ENCODE results near the gene RAB7A.
"Not testable (repeated sequence)": the region's sequence is repeated elsewhere in the genome, so short reads cannot be mapped to it uniquely, and the experiment has no call there.

RAB7A gene

DNA sequence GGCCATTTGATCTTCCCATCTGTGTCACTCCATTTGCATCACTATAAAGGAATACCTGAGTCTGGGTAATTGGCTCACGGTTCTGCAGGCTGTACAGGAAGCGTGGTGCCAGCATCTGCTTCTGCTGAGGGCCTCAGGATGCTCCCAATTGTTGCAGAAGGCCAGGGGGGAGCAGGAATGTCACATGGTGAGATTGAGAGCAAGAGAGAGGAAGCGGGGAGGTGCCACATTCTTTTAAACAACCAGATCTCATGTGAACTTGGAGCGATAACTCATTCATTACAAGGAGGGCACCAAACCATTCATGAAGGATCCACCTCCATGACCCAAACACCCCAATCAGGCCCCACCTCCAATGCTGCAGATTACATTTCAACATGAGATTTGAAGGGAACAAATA lies 13.1 kb upstream of the RAB7A start:
- DNase-seq: no peak

- DNase-seq: no peak
These were observed 11.0 kb upstream of the RAB7A start for GRCh38 chr3:128714887-128715491.

DNA sequence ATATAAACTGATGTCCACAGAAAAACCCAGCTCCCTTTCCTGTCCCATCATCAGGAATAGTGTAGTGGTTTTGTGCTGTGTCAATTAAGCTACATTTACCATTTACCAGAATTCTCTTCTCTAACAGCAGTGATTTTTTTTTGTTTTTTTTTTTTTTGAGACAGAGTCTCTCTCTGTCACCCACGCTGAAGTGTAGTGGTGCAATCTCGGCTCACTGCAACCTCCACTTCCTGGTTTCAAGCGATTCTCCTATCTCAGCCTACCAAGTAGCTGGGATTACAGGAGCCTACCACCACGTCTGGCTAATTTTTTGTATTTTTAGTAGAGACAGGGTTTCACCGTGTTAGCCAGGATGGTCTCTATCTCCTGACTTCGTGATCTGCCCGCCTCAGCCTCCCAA lies 7.1 kb upstream of the RAB7A start:
- not testable (repeated sequence) for DNase-seq

DNA sequence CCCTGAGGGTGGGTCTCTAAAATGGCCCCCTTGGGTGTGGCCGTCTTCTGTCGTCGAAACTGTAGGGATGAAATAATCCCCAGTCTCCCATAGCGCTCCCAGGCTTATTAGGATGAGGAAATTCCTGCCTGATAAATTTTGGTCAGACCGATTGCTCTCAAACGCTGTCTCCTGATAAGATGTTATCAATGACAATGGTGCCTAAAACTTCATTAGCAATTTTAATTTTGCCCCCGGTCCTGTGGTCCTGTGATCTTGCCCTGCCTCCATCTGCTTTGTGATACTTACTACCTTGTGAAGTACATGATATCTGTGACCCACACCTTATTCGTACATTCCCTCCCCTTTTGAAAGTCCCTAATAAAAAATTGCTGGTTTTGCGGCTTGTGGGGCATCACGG lies 5.1 kb upstream of the RAB7A start:
- DNase-seq: no peak

DNA sequence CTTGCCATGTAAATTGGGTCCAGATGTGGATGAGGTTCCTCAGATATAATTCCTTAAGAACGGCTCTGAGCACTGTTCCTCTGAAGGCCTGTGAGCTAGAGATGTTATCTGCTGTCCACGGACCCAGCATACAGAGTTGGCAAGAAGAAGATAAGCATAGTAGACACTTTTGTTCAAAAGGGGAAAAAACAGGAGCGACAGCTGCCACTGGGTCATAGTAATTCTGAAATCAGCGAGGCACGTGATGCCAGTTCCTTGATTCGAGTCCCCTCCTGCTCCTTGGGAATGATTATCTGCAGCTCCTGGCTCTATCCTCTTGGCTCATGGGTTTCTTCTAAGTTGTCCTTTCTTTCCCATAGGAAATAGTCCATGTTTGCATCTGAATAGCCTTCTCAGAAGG lies 2.5 kb upstream of the RAB7A start:
- no peak for DNase-seq

GRCh38 chr3:128725547-128726022 lies 398 bp upstream of the RAB7A start:
- no peak for DNase-seq

DNA sequence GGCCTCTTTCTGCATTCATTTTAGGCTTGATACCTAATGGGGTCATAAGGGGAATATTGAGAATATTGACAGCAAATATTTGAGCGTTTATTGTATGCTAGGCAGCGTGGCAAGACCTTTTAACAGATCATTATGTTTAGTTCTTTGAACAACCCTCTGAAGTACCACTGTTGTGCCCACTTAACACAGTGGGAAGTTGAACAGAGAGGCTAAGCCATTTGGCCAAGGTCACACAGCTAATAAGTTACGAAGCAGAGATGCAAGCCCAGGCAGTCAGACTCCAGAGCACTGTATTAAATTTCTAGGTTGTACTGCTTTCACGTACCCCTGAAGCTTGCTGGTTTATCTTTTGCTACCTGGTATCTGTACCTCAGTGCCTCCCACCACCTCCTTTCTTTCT lies 1.1 kb downstream of the RAB7A start:
- no peak for DNase-seq

DNA sequence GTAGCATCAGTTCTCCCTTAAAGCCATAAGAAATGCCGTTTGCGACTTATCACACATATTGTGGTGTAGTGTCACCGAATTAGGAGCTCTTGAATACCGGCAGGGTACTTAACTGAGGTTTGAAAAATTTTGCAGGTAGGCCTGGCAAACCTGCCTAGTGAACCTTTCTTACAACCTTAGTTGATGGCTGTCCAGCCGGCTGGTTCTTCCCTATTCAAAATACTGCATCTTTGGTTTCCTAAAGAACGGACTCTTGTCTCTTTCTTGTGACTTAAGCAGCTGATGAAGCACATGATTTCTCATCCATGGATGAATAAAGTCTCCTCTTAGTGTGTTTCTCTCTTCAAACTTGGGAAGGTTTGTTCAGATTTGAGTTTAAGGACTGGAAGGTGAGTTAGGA lies 1.5 kb downstream of the RAB7A start:
- DNase-seq: no peak

DNA sequence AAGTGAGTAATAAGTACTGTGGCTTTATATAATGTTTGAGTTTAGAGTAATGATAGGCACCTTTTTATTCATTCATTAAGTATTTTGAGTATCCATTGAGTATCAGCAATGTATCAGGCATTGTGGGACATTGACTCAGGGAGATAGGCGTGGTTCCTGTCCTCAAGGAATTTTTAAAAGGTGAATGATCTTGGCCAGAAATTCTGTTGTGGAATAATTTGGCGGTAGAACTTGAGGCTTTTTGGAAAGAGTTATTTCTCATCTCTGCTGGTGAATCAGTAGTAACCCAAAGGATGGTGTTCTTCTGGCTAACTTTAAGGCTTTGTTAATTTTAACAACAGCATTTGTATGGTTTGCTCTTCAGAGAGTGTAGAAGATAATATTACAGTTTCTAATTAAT lies 2.0 kb downstream of the RAB7A start:
- DNase-seq: peak; percentile 39

GRCh38 chr3:128728521-128728920 lies 2.5 kb downstream of the RAB7A start:
- not testable (repeated sequence) for DNase-seq

- DNase-seq: no peak
These were observed 4.5 kb downstream of the RAB7A start for GRCh38 chr3:128730471-128730870.

GRCh38 chr3:128734523-128735189 lies 8.7 kb downstream of the RAB7A start:
- DNase-seq: peak; percentile 12

- DNase-seq: no peak
These were observed 9.3 kb downstream of the RAB7A start for GRCh38 chr3:128735287-128735686.

DNA sequence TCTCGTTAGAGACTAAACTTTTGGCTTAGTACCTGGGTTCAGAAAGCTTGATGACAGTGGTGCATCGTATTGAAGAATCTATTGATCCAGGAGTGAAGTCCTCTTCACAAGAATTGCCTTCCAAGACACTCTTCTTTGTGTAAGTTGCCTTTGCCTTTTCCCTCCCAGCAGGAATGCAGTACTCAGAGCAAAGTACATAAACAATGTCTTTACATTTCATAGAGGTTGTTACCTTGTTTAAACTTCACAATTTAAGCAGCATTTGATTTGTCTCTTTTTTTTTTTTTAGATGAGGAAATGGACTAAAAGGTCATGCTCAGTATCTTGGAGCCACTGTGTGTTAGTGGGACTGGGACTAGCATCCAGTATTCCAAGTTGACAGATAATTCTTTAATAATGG lies 9.9 kb downstream of the RAB7A start:
- DNase-seq: no peak

DNA sequence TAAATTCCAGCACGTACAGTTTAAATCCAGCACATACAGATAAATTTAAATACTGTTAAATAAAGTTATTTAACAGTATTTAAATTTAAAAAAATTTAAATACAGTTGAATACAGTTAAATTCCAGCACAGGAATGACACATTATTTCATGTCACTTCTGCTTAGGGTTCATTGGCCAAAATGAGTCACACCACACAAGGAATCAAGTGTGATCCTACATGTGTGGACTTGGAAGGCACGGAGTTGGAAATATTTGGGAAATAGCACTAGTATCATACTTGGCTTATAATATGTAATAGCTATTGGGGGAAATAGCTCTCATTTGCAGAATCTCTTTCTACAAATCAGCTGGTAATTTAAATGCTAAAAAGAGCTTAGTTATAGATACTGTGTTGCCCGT lies 10.6 kb downstream of the RAB7A start:
- peak; percentile 54 for DNase-seq

- no peak for DNase-seq
These were observed 14.6 kb downstream of the RAB7A start for GRCh38 chr3:128740621-128741020.

DNA sequence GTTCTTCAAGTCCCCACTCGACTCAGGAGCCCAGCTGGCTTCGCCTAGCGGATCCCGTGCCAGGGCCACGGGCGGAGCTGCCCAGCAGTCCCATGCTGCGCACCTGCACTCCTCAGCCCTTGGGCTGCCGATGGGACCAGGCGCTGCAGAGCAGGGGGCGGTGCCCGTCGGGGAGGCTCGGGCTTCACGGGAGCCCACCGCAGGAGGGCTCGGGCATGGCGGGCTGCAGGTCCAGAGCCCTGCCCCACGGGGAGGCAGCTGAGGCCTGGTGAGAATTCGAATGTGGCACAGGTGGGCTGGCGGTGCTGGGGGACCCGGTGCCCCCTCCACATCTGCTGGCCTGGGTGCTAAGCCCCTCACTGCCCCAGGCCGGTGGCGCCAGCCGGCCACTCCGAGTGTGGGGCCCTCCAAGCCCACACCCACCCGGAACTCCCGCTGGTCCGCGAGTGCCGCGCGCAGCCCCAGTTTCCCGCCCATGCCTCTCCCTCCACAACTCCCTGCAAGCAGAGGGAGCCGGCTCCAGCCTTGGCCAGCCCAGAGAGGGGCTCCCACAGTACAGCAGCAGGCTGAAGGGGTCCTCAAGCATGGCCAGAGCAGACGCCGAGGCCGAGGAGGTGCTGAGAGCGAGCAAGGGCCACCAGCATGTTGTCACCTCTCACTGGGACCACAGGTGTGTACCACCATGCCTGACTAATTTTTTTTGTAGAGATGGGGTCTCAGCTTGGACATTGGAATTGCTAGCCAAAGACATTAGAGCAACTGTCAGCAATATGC lies 17.0 kb downstream of the RAB7A start:
- DNase-seq: no peak

DNA sequence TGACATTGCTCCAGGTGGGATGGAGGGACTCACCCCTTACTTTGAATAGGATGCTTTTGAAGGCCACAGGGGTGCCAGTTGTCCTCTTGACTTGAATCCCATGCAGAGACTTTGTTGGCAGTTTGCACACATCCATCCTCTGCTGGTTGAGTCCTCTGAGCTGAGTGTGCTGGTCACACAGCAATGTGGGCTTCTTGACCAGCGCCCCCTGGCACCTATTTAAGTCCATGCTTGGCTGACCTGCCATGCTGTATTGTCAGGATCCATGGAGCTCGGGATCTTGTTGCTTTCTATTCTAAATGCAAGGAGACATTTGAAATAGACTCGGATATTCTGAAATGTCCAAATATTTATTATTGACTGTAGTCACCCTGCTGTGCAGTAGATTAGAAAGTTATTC lies 19.8 kb downstream of the RAB7A start:
- no peak for DNase-seq

DNA sequence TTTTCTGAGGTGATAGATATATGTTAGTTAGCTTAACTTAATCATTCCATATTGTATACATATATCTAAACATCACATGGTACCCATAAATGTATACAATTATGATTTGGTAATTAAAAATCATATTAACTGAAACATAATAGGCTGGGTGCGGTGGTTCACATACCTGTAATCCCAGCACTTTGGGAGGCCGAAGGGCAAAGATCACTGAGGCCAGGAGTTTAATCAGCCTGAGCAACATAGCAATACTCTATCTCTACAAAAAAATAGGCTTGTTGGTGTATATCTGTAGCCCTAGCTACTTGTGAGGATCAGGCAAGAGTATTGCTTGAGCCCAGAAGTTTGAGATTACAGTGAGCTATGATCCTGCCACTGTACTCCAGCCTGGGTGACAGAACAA lies 20.9 kb downstream of the RAB7A start:
- DNase-seq: no peak

DNA sequence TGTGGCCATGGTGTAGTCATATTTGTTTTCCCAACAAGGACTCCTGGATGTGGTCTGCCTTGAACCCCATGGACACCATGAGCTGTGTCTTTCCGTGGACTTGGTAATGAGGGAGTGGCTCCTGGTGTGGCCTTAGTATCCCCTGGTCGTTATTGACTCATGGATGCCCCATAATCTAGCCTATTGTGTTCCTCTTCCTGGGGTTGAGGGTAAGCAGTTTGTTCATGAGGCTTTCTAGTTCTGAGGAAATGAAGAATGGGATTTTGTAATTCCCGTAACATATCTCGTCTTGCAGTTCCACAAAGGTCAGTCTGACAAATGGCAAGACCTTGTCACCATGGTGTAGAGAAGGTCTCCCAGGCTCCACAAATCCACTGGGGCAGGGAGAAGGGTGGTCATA lies 22.6 kb downstream of the RAB7A start:
- no peak for DNase-seq

GRCh38 chr3:128749035-128749434 lies 23.1 kb downstream of the RAB7A start:
- no peak for DNase-seq

- not testable (repeated sequence) for DNase-seq
These were observed 23.6 kb downstream of the RAB7A start for GRCh38 chr3:128749561-128749960.

DNA sequence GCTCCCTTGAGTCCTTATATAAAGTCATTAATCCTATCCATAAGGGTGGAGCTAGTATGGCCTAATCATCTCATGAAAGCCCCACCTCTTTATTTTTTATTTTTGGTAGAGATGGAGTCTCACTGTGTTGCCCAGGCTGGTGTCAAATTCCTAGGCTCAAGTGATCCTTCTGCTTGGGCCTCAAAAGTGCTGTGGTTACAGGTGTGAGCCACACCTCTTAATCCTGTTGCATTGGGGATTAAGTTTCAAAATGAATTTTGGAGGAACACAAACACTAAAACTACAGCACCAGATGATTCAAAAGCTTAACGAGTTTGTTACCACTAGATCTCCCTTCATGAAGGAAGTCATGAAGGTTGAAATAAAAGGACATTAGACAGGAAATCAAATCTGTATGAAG lies 27.7 kb downstream of the RAB7A start:
- no peak for DNase-seq

DNA sequence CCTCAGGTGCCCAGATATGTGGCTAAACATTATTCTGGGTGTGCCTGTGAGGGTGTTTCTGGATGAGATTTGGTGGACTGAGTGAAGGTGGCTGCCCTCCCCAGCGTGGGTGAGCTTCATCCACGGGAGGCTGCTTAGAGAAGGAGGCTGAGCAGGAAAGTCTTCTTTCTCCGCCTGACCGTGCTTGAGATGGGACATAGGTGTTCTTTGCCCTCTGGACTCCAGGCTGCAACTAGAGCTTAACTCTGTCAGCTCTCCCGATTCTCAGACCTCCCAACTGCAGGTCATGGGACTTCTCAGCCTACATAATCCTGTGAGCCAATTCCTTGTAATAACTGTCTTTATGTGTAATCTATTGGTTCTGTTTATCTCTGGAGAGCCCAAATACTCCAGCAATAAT lies 34.1 kb downstream of the RAB7A start:
- no peak for DNase-seq

All from fibroblast of skin of right biceps (primary cell).